ENCODE results near the gene SP110.

Gene SP110

GRCh38 chr2:230135130-230135525, 84.7 kb downstream of the SP110 start:
- Histone ChIP-seq H3K4me1 (ENCODE audit: control insufficient read depth, insufficient read depth, low read length) (no peaks in the 10 kb centered on the region), H3K27ac (ENCODE audit: extremely low read depth, low read depth, low read length) (no peak overlapping the region), H3K9me3 (ENCODE audit: control insufficient read depth, insufficient read depth, low read depth, low read length) (no peaks in the 10 kb centered on the region), H3K36me3 (ENCODE audit: control insufficient read depth in 2 of 2, insufficient read depth in 1 of 2, low read length in 2 of 2) (no peaks in the 10 kb centered on the region), H3K4me3 (ENCODE audit: low read depth, low read length) (no peak overlapping the region)
- ChIA-PET CTCF (interaction anchor here (1.4 kb wide), 1 partner anchor 26 kb away, joined by 4 read pairs; no protein-coding TSS in a partner anchor), POLR2A (no interaction called here)
- TF ChIP-seq ELK4 (IDR thresholded peaks at IDR 0.05; ENCODE audit: borderline replicate concordance, low read depth, low read length) (no peak), MZF1 (tag by site-specific recombination; IDR thresholded peaks at IDR 0.05; ENCODE audit: borderline replicate concordance) (no peak), HOXC10 (CRISPR knock-in tag; IDR thresholded peaks at IDR 0.05) (no peak), ZNF473 (tag by site-specific recombination; IDR thresholded peaks at IDR 0.05) (no peak), ZNF23 (tag by site-specific recombination; IDR thresholded peaks at IDR 0.05; ENCODE audit: borderline replicate concordance) (no peak), ZNF211 (tag by site-specific recombination; IDR thresholded peaks at IDR 0.05; ENCODE audit: low read depth) (no peak), OSR2 (tag by site-specific recombination; IDR thresholded peaks at IDR 0.05) (no peak), ZBTB1 (tag by site-specific recombination; IDR thresholded peaks at IDR 0.05) (no peak), SP2 (tag by site-specific recombination; IDR thresholded peaks at IDR 0.05) (no peak)

- no peak overlapping the region for H3K4me3 ChIP-seq (ENCODE audit: low read depth, low read length)
- H3K27ac ChIP-seq (ENCODE audit: extremely low read depth, low read depth, low read length): no peak overlapping the region
- H3K4me1 ChIP-seq (ENCODE audit: control insufficient read depth, insufficient read depth, low read length): no peaks in the 10 kb centered on the region
- no peaks in the 10 kb centered on the region for H3K9me3 ChIP-seq (ENCODE audit: control insufficient read depth, insufficient read depth, low read depth, low read length)
- ChIA-PET CTCF (interaction anchor here (1.4 kb wide), 1 partner anchor 26 kb away, joined by 4 read pairs; no protein-coding TSS in a partner anchor), POLR2A (no interaction called here)
- TF ChIP-seq ZXDB (tag by site-specific recombination; IDR thresholded peaks at IDR 0.05) (no peak), ZNF610 (tag by site-specific recombination; IDR thresholded peaks at IDR 0.05; ENCODE audit: borderline replicate concordance) (no peak), ZNF140 (tag by site-specific recombination; IDR thresholded peaks at IDR 0.05) (no peak), AEBP2 (tag by site-specific recombination; IDR thresholded peaks at IDR 0.05; ENCODE audit: borderline replicate concordance) (no peak), SETDB1 (IDR thresholded peaks at IDR 0.05; ENCODE audit: insufficient read length, low read length) (peak; percentile 79), ZSCAN5A (tag by site-specific recombination; IDR thresholded peaks at IDR 0.05) (no peak), REST (tag by site-specific recombination; IDR thresholded peaks at IDR 0.05) (no peak), FEZF1 (tag by site-specific recombination; IDR thresholded peaks at IDR 0.05) (no peak), HOXC10 (CRISPR knock-in tag; IDR thresholded peaks at IDR 0.05) (no peak)
- H3K36me3 ChIP-seq (ENCODE audit: control insufficient read depth in 2 of 2, insufficient read depth in 1 of 2, low read length in 2 of 2): no peaks in the 10 kb centered on the region
Observed at GRCh38 chr2:230134496-230135129, 85.2 kb downstream of the SP110 start.

All from HEK293 (cell line).